ENCODE measurements around the gene CHD1. TPM values are rescaled to one million over a fixed set of nuclear protein-coding genes. Genes with fewer than 3 reads are reported as not detected.

Gene CHD1
- total RNA-seq, 4 donors from 2014 or later = 46.3 to 82.5 (median 58.2) TPM

- Histone ChIP-seq H3K27me3 (no peaks in the 10 kb centered on the region), H3K4me3 (no peak overlapping the region), H3K4me1 (peaks cover 0 to 4% (median 0%) of the 10 kb centered on the region in 4 donors), H3K27ac (no peak overlapping the region), H3K36me3 (no peaks in the 10 kb centered on the region), H3K9me3 (peaks cover 0 to 6% (median 0%) of the 10 kb centered on the region in 4 donors)
- no peak for DNase-seq (ENCODE audit: low spot score in 2 of 2)
- TF ChIP-seq POLR2A (IDR thresholded peaks at IDR 0.05) (no peak), EP300 (IDR thresholded peaks at IDR 0.05) (no peak), CTCF (IDR thresholded peaks at IDR 0.05) (no peak)
- 91 to 93% methylated on average over 3 of the region's 3 CpGs for WGBS, 2 donors
Observed at GRCh38 chr5:98846520-98846919, 82.3 kb downstream of the CHD1 start.

GRCh38 chr5:98845878-98846277, 82.9 kb downstream of the CHD1 start:
- no peak overlapping the region for H3K27ac ChIP-seq
- TF ChIP-seq EP300 (IDR thresholded peaks at IDR 0.05) (no peak), POLR2A (IDR thresholded peaks at IDR 0.05) (no peak), CTCF (IDR thresholded peaks at IDR 0.05) (no peak)
- no peak for DNase-seq (ENCODE audit: low spot score in 2 of 2)
- peaks cover 0 to 6% (median 0%) of the 10 kb centered on the region in 4 donors for H3K9me3 ChIP-seq
- whole genome bisulfite sequencing, 2 donors = 91 to 93% methylated on average over 6 of the region's 8 CpGs
- H3K4me1 ChIP-seq = peaks cover 0 to 4% (median 0%) of the 10 kb centered on the region in 4 donors
- H3K4me3 ChIP-seq = no peak overlapping the region
- no peaks in the 10 kb centered on the region for H3K27me3 ChIP-seq
- H3K36me3 ChIP-seq = no peaks in the 10 kb centered on the region

GRCh38 chr5:98844865-98845264, 83.9 kb downstream of the CHD1 start:
- H3K36me3 ChIP-seq = no peaks in the 10 kb centered on the region
- H3K9me3 ChIP-seq = peaks cover 0 to 6% (median 0%) of the 10 kb centered on the region in 4 donors
- DNase-seq (ENCODE audit: low spot score in 2 of 2) = no peak
- no peak overlapping the region for H3K27ac ChIP-seq
- no peaks in the 10 kb centered on the region for H3K27me3 ChIP-seq
- no peak overlapping the region for H3K4me3 ChIP-seq
- WGBS, 2 donors = 97 to 98% methylated on average over 6 of the region's 6 CpGs
- TF ChIP-seq CTCF (IDR thresholded peaks at IDR 0.05) (no peak), POLR2A (IDR thresholded peaks at IDR 0.05) (no peak), EP300 (IDR thresholded peaks at IDR 0.05) (no peak)
- H3K4me1 ChIP-seq = peaks cover 0 to 4% (median 0%) of the 10 kb centered on the region in 4 donors

GRCh38 chr5:98843481-98843880, 85.3 kb downstream of the CHD1 start:
- Histone ChIP-seq H3K9me3 (peaks cover 0 to 6% (median 0%) of the 10 kb centered on the region in 4 donors), H3K27ac (no peak overlapping the region), H3K4me3 (no peak overlapping the region), H3K4me1 (no peaks in the 10 kb centered on the region), H3K27me3 (no peaks in the 10 kb centered on the region), H3K36me3 (no peaks in the 10 kb centered on the region)
- WGBS, 2 donors = 94 to 96% methylated on average over 3 of the region's 3 CpGs
- DNase-seq (ENCODE audit: low spot score in 2 of 2) = no peak
- no peak for TF ChIP-seq POLR2A (IDR thresholded peaks at IDR 0.05)
- no peak for TF ChIP-seq EP300 (IDR thresholded peaks at IDR 0.05)

- TF ChIP-seq EP300 (IDR thresholded peaks at IDR 0.05) (no peak), CTCF (IDR thresholded peaks at IDR 0.05) (no peak), POLR2A (IDR thresholded peaks at IDR 0.05) (no peak)
- 75 to 82% methylated on average over 1 of the region's 1 CpG for WGBS, 2 donors
Observed at GRCh38 chr5:98840946-98841345, 87.9 kb downstream of the CHD1 start.

More at GRCh38 chr5:98840946-98841345, 87.9 kb downstream of the CHD1 start:
- Histone ChIP-seq H3K36me3 (no peaks in the 10 kb centered on the region), H3K4me3 (no peak overlapping the region), H3K9me3 (peaks cover 0 to 6% (median 0%) of the 10 kb centered on the region in 4 donors), H3K27me3 (no peaks in the 10 kb centered on the region), H3K4me1 (no peaks in the 10 kb centered on the region), H3K27ac (no peak overlapping the region)
- DNase-seq (ENCODE audit: low spot score in 2 of 2) = no peak

Measured in tibial nerve (tissue), 4 donors.